Parietal lobe (tissue), 1 donor: Measurements from ENCODE around the gene KLC3. TPM values are rescaled to one million over a fixed set of nuclear protein-coding genes. Genes with fewer than 3 reads are reported as not detected.

Experiments used
- total RNA-seq: library from RNA; depleted of rRNA; stranded (reverse); fragments of >200 nt; gene quantifications from one replicate; pipeline ENCODE4 v1.2.3, GENCODE V29; 2014

Gene KLC3
- not detected for total RNA-seq

GRCh38 chr19:45340232-45340898 lies at the start of gene KLC3:
Gene KLC3 (plus strand): TSS chr19:45340750. CDS start chr19:45345542, 4,792 bp downstream.

GRCh38 chr19:45322744-45323281 lies 17.7 kb upstream of the KLC3 start, which contains the start of gene CKM:
Gene CKM (minus strand): TSS chr19:45322875. CDS start chr19:45319713, 3,162 bp downstream.

GRCh38 chr19:45370410-45371204 lies 30.1 kb downstream of the KLC3 start, which contains the start of gene ERCC2:
Gene ERCC2 (minus strand): TSS chr19:45370573. CDS start chr19:45370540, 33 bp downstream.

Other genes with a start within 250 kb of the KLC3 start
- gene PPP1R37, start 247.6 kb upstream of the KLC3 start, total RNA-seq = 26.0 TPM
- 0.63 TPM for gene NKPD1, start 179.8 kb upstream of the KLC3 start, total RNA-seq
- 4.7 TPM for gene TRAPPC6A, start 162.5 kb upstream of the KLC3 start, total RNA-seq
- gene BLOC1S3, start 162.0 kb upstream of the KLC3 start, total RNA-seq = 3.8 TPM
- not detected for gene EXOC3L2, start 95.3 kb upstream of the KLC3 start, total RNA-seq
- gene MARK4, start 89.5 kb upstream of the KLC3 start, total RNA-seq = 28.2 TPM
- not detected for gene CKM, start 17.9 kb upstream of the KLC3 start, total RNA-seq
- 24.1 TPM for gene ERCC2, start 29.8 kb downstream of the KLC3 start, total RNA-seq
- gene PPP1R13L, start 64.3 kb downstream of the KLC3 start, total RNA-seq = 0.31 TPM
- 3.8 TPM for gene POLR1G, start 65.9 kb downstream of the KLC3 start, total RNA-seq
- gene ERCC1, start 83.2 kb downstream of the KLC3 start, total RNA-seq = 64.8 TPM
- gene FOSB, start 127.2 kb downstream of the KLC3 start, total RNA-seq = 1.3 TPM
- 68.5 TPM for gene RTN2, start 156.3 kb downstream of the KLC3 start, total RNA-seq
- 0.94 TPM for gene PPM1N, start 157.7 kb downstream of the KLC3 start, total RNA-seq
- gene VASP, start 166.7 kb downstream of the KLC3 start, total RNA-seq = 7.8 TPM
- gene OPA3, start 244.1 kb downstream of the KLC3 start, total RNA-seq = 2.2 TPM